Ectodermal cell (in vitro differentiated cells): ENCODE measurements around the gene FLOT1.

ENCODE experiments used
- H3K27ac ChIP-seq: 2 replicates; pipeline ENCODE4 v1.7.0; 2013; ENCODE audit warnings: mild to moderate bottlenecking, low read depth, low read length; ENCODE audit not compliant: insufficient read depth, poor library complexity, severe bottlenecking
- H3K27me3 ChIP-seq: 2 replicates; pipeline ENCODE4 v1.7.0; 2013; ENCODE audit warnings: mild to moderate bottlenecking, low read length; ENCODE audit not compliant: insufficient read depth, control insufficient read depth, poor library complexity, severe bottlenecking
- H3K36me3 ChIP-seq: one replicate; pipeline ENCODE4 v1.7.0; 2013; ENCODE audit warnings: low read length; ENCODE audit not compliant: control insufficient read depth, insufficient read depth
- H3K4me1 ChIP-seq: one replicate; pipeline ENCODE4 v1.7.0; 2013; ENCODE audit warnings: low read length; ENCODE audit not compliant: control insufficient read depth, insufficient read depth
- H3K4me3 ChIP-seq: 2 replicates; pipeline ENCODE4 v1.7.0; 2013; ENCODE audit warnings: low read depth, low read length, control low read depth; ENCODE audit not compliant: insufficient read depth
- H3K9me3 ChIP-seq: 2 replicates; pipeline ENCODE4 v1.7.0; 2013; ENCODE audit warnings: mild to moderate bottlenecking, low read length, moderate library complexity; ENCODE audit not compliant: control insufficient read depth
- WGBS, 2 experiments: methylation state at CpG; one replicate each; pipeline ENCODE4 v1.1.7; 2013; ENCODE audit warnings: missing lambda C conversion rate in 2 of 2; 5-methylcytosine and 5-hydroxymethylcytosine counted together

FLOT1 gene

DNA sequence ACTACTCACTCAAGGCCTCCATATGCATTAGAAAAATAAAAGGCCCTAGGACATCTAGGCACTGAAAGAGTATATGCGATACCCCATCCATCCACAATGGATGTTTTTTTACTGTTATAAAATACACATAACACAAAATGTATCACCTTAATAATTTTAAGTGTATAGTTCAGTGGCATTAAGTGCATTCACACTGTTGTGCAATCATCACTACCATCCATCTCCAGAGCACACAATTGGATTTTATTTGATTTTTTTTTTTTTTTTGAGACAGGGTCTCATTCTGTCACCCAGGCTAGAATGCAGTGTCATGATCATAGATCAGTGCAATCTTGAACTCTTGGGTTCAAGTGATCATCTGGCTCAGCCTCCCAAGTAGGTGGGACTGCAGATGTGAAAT, 28.2 kb downstream of the FLOT1 start:
- WGBS, 2 experiments, result 80% methylated on average over 1 of the region's 1 CpG; no CpG with 5 or more reads in 1 of the 2 experiments
- Histone ChIP-seq H3K36me3 (peaks cover 46% of the 10 kb centered on the region), H3K27ac (no peak overlapping the region), H3K4me3 (no peak overlapping the region), H3K9me3 (no peaks in the 10 kb centered on the region), H3K4me1 (peaks cover 12% of the 10 kb centered on the region), H3K27me3 (no peaks in the 10 kb centered on the region)

GRCh38 chr6:30712441-30712945, 30.0 kb downstream of the FLOT1 start:
- WGBS, 2 experiments, result 95% methylated on average over 7 of the region's 7 CpGs

DNA sequence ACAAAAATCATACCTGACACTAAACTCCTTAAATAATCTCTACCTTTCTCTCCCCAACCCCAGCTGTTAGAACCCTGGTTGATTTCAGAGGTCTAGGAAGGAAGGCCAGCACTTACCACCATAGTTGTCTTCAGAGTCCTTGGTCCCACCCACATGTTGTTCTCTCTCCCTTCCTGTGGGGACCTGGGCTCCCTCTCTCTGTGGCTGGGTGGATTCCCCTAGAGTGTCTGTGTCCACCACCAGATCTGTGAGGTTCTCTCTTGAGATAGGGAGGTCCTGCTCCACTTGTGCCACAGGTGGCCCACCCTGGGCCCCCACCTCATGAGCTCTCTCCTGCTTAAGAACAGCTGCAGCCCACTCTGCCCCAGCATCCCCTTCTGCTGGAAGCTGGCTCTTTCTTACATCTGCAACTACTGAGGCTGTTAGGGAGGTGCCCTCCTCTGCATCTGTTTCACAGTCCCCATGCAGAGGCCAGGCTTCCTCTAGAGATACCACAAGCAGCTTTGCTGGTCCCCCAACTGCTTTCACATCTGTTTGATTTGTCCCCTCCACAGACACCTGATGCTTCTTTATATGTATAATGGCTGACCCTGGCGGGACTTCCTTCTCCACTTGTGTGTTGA, 30.6 kb downstream of the FLOT1 start:
- H3K4me1 ChIP-seq, result peaks cover 5% of the 10 kb centered on the region
- 97 to 100% methylated on average over 1 of the region's 1 CpG for WGBS, 2 experiments
- H3K36me3 ChIP-seq, result peaks cover 52% of the 10 kb centered on the region
- no peak overlapping the region for H3K4me3 ChIP-seq
- H3K27me3 ChIP-seq, result no peaks in the 10 kb centered on the region
- no peak overlapping the region for H3K27ac ChIP-seq
- no peaks in the 10 kb centered on the region for H3K9me3 ChIP-seq

More at GRCh38 chr6:30712441-30712945, 30.0 kb downstream of the FLOT1 start:
- H3K27ac ChIP-seq, result no peak overlapping the region
- H3K4me3 ChIP-seq, result no peak overlapping the region
- peaks cover 47% of the 10 kb centered on the region for H3K36me3 ChIP-seq
- peaks cover 5% of the 10 kb centered on the region for H3K4me1 ChIP-seq
- no peaks in the 10 kb centered on the region for H3K27me3 ChIP-seq
- H3K9me3 ChIP-seq, result no peaks in the 10 kb centered on the region

GRCh38 chr6:30709101-30709868, 33.2 kb downstream of the FLOT1 start:
- H3K36me3 ChIP-seq, result peaks cover 54% of the 10 kb centered on the region
- 85 to 90% methylated on average over 2 of the region's 2 CpGs for WGBS, 2 experiments

GRCh38 chr6:30707281-30707850, 35.1 kb downstream of the FLOT1 start:
- H3K9me3 ChIP-seq, result no peaks in the 10 kb centered on the region
- 91% methylated on average over 6 of the region's 6 CpGs for whole genome bisulfite sequencing, 2 experiments

More at GRCh38 chr6:30709101-30709868, 33.2 kb downstream of the FLOT1 start:
- Histone ChIP-seq H3K4me1 (no peaks in the 10 kb centered on the region), H3K27me3 (no peaks in the 10 kb centered on the region), H3K9me3 (no peaks in the 10 kb centered on the region), H3K4me3 (no peak overlapping the region), H3K27ac (no peak overlapping the region)

GRCh38 chr6:30705620-30706019, 36.9 kb downstream of the FLOT1 start:
- H3K4me1 ChIP-seq, result no peaks in the 10 kb centered on the region
- no peak overlapping the region for H3K4me3 ChIP-seq
- H3K36me3 ChIP-seq, result peaks cover 36% of the 10 kb centered on the region
- no peaks in the 10 kb centered on the region for H3K9me3 ChIP-seq
- WGBS, 2 experiments, result 94 to 96% methylated on average over 4 of the region's 4 CpGs
- no peaks in the 10 kb centered on the region for H3K27me3 ChIP-seq
- H3K27ac ChIP-seq, result no peak overlapping the region

More at GRCh38 chr6:30707281-30707850, 35.1 kb downstream of the FLOT1 start:
- H3K27ac ChIP-seq, result no peak overlapping the region
- no peaks in the 10 kb centered on the region for H3K27me3 ChIP-seq
- H3K4me3 ChIP-seq, result no peak overlapping the region
- H3K36me3 ChIP-seq, result peaks cover 50% of the 10 kb centered on the region
- H3K4me1 ChIP-seq, result no peaks in the 10 kb centered on the region

GRCh38 chr6:30703821-30704220, 38.7 kb downstream of the FLOT1 start:
- no peaks in the 10 kb centered on the region for H3K27me3 ChIP-seq
- no peaks in the 10 kb centered on the region for H3K9me3 ChIP-seq
- 93 to 96% methylated on average over 4 of the region's 4 CpGs for WGBS, 2 experiments
- no peak overlapping the region for H3K27ac ChIP-seq
- H3K4me3 ChIP-seq, result no peak overlapping the region
- peaks cover 36% of the 10 kb centered on the region for H3K36me3 ChIP-seq
- no peaks in the 10 kb centered on the region for H3K4me1 ChIP-seq

GRCh38 chr6:30703011-30703410, 39.5 kb downstream of the FLOT1 start:
- Histone ChIP-seq H3K9me3 (no peaks in the 10 kb centered on the region), H3K36me3 (peaks cover 36% of the 10 kb centered on the region), H3K27me3 (no peaks in the 10 kb centered on the region), H3K4me3 (no peak overlapping the region), H3K27ac (no peak overlapping the region), H3K4me1 (no peaks in the 10 kb centered on the region)
- 94 to 95% methylated on average over 10 of the region's 10 CpGs for WGBS, 2 experiments

DNA sequence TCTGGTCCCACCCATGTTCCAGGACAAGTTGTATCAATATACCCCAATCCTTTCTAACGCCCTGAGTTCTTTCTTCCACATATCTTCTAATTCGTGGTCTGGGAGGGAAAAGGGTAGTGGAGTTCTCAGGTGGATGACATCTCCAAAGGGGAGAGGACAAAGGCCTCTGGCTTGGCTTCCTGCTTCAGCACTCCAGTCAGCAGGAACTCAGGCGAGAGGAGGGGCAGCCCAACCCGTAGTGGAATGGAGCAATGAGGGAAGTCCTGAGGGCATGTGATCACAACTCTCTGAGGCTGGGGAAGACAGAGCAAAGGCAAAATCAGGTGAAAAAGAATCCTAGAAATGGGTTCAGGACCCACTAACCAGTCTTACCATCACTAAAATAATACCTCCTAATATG, 42.1 kb downstream of the FLOT1 start:
- H3K4me1 ChIP-seq, result no peaks in the 10 kb centered on the region
- H3K9me3 ChIP-seq, result no peaks in the 10 kb centered on the region
- WGBS, 2 experiments, result 59 to 78% methylated on average over 2 to 4 of the region's 4 CpGs
- peaks cover 25% of the 10 kb centered on the region for H3K36me3 ChIP-seq
- H3K27ac ChIP-seq, result no peak overlapping the region
- H3K4me3 ChIP-seq, result no peak overlapping the region
- H3K27me3 ChIP-seq, result no peaks in the 10 kb centered on the region

DNA sequence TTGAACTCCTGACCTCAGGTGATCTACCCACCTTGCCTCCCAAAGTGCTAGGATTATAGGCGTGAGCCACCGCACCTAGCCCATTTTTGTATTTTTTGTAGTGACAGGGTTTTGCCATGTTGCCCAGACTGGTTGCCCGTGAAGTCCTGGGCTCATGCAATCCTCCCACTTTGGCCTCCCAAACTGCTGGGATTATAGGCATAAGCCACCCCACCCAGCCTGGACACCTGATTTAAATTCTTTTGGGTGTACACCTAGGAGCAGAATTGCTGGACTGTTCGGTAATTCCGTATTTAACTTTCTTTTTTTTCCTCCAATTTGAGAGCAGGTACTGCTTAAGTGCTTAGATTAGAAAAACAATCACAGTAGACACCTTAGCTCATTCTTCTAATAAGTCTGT, 46.1 kb downstream of the FLOT1 start:
- Histone ChIP-seq H3K27me3 (no peaks in the 10 kb centered on the region), H3K9me3 (no peaks in the 10 kb centered on the region), H3K4me3 (no peak overlapping the region), H3K36me3 (peaks cover 6% of the 10 kb centered on the region), H3K4me1 (peaks cover 2% of the 10 kb centered on the region), H3K27ac (no peak overlapping the region)
- 92 to 93% methylated on average over 5 of the region's 5 CpGs for WGBS, 2 experiments
